Right renal cortex interstitium (tissue), 3 donors: Measurements from ENCODE around the gene MPP4. TPM values are rescaled to one million over a fixed set of nuclear protein-coding genes. Genes with fewer than 3 reads are reported as not detected.
"Not testable (repeated sequence)": the region's sequence is repeated elsewhere in the genome, so short reads cannot be mapped to it uniquely, and the experiment has no call there.

ENCODE experiments used
- DNase-seq, 3 donors: peaks; one replicate each; pipeline ENCODE4 v3.0.0-alpha.2; 2013; ENCODE audit warnings: low read depth in 3 of 3, low spot score in 2 of 3
- polyA plus RNA-seq, 3 donors: library from polyadenylated mRNA; unstranded; fragments of 120-200 nt; gene quantifications; one replicate each; pipeline ENCODE4 v1.2.1, GENCODE V29; 2013; ENCODE audit not compliant: insufficient read length in 3 of 3

MPP4 gene
- polyA plus RNA-seq, 3 donors = 0.13 to 0.19 (median 0.17) TPM

DNA sequence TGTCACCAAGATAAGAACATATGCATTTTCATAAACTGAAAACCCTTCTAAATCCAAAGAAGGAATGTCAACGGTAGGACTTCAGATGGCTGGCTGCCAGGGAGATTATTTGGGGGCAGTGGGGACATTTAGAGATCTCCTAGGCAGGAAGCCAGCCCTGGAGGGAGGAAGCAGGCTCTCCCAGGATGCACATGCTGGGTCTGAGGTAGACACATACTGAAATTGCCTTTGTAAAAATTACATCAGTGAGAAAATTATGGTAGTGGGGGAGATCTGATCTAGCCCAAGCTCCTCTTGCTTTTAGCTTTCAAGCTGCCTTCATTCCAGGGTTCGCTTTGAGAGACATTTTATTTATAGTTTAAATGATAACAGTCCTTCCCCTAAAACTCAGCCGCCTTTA is 24.1 kb downstream of the MPP4 start:
- no peak for DNase-seq

- no peak for DNase-seq
Observed at GRCh38 chr2:201673546-201673945, 24.9 kb downstream of the MPP4 start.

DNA sequence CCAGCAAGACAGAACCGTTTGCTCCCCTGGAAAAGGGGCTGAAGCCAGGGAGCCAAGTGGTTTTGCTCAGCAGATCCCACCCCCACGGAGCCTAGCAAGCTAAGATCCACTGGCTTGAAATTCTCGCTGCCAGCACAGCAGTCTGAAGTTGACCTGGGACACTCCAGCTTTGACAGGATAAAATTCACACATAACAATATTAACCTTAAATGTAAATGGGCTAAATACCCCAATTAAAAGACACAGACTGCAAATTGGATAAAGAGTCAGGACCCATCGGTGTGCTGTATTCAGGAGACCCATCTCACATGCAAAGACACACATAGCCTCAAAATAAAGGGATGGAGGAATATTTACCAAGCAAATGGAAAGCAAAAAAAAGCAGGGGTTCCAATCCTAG is 27.2 kb downstream of the MPP4 start:
- not testable (repeated sequence) for DNase-seq

- no peak for DNase-seq
Observed at GRCh38 chr2:201669865-201670264, 28.6 kb downstream of the MPP4 start.

GRCh38 chr2:201668402-201668910 is 30.0 kb downstream of the MPP4 start:
- DNase-seq = no peak

- DNase-seq = no peak
Observed at GRCh38 chr2:201664334-201664733, 34.1 kb downstream of the MPP4 start.

DNA sequence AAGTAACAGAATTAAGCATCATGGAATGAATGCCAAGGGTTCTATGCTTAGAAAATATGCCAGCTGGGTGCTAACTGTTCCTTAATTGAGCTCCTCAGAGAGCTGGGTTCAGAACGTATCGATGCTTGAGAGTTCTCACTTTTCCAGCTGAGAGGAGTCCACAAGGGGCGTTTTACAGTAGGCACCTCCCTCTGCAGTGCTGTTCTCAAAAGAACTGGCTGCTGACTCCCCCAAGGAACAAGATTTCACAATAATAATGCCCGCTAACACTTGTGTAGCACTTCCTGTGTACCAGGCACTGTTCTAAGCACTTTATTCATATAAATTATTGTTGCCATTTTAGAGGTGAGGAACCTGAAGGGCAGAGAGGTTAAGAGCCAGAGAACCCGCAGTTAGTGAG is 37.1 kb downstream of the MPP4 start:
- DNase-seq = no peak

- DNase-seq = no peak
Observed at GRCh38 chr2:201660293-201660895, 38.0 kb downstream of the MPP4 start.

DNA sequence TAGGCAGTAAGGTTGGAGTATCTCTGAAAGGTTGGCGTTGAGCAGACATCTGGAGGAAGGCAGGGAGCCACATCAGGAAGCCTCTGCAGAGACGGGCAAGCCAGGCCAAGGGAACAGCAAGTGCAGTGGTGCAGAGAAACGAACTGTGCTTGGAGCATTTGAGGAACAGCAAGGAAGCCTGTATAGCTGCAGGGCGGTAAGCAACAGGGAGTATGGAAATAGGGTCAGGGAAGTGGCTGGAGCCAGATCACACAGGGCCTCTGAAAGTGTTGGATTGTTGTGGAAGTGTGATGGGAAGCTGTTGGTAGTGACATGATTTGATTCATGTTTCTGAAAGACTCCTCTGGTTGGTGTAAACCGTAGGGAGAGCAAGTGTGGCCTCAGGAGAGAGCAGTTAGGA is 41.7 kb downstream of the MPP4 start:
- DNase-seq = no peak

DNA sequence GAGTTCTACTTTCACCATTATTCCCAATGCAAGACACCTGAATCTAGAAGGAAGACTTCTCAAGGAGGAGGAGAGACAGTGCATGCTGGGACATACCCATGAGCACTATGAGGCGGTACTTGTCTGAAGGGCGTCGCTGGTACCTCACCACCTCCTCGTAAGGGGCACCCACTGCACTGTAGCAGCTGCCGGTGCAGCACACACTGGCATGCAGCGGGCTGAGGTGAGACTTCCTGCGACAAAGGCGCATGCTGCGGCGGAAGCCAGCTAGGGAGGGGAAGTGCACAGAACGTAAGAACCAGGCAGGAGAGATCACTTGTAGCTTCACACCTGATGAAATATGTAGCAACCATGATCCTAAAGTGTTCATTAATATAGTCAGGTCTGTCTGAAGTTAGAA is 42.3 kb downstream of the MPP4 start:
- no peak for DNase-seq

DNA sequence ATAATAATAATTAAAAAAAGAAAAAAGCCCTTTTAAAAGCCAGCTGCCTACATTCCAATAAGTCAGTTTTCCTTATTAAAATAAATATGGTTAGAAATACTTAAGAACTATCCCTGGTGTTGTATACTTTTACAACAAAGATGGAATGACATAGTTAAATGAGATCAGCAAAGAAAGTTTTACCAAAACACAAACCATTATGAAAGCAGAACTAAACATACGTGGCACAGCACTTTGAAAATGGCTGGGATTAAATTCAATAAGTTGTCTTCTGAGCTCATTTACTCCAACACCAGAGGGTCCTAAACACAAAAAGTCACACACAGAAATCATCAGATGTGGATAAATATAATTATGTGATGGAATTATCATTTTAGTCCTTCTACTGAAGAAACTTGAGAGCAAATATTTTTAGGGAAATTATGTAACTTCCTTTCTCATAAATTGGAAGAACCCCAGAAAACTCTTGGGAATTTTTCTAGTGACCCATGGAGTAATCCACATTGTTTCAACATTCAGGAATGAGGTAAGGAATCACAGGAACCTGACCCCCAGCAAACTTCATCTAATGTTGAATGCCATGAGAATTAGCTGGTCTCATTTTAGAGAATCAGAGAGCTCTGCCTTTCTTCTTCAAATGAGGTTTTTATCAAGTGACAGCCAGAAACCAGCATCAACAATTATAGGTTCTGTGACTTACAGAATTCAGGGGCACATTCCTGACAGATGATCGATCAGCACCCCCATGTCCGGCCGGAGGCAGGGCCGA is 43.6 kb downstream of the MPP4 start:
- no peak for DNase-seq

- no peak for DNase-seq
Observed at GRCh38 chr2:201653221-201653620, 45.2 kb downstream of the MPP4 start.

DNA sequence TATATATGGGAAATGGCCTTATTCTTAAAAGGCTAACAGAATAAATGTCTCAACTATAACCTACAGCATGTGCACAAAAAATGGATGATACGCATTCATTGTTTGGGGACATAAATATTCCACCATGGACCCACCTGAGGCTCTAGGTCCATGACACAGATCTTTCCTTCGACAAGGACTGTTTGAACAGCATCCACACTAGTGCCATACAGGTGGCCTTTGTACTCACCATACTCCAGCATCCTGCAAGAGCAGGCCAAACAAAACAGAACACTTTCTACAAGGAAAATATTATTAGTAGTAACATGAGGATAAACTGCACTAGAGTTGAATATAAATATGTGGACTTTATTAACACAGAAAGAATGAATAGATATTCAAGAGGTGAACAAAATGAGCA is 49.0 kb downstream of the MPP4 start:
- DNase-seq = no peak

DNA sequence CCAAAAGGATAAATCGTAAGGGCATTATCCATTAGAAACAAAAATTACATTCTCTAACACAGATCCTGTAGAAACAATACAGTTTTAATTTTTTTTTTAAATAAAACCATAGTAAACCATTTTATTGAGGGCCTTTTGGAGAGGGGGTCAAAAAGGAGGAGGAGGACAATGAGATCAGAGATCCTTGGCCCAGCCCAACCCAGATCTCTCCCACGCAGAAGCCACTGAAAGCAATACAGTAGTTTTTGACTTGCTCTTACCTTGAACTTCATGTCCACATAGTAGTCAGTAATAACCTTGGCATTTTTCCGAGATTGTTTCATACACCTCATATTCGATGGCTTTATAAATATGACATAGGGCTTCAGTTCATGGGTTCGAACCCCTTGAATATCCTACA is 51.0 kb downstream of the MPP4 start:
- DNase-seq = no peak

DNA sequence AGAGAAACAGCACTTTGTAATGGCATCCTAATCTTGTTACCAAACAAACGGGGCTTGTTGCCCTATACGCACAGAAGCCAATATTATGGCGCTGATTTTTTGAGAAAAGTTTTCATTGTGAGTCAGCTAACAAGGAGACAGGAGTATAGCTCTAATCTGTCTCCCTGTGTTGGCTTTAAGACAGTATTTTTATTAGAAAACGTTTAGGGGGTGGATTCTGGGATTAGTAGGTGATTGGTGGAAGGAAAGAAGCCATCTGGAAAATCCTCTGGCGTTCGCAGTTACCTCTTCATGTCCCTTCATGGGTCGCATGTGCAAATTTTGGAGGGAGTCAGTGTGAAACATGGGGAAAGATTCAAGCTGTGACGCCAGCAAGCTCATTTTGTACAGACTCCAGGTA is 54.4 kb downstream of the MPP4 start:
- peak in 1 of 3 donors; percentile 20 for DNase-seq

GRCh38 chr2:201643216-201643890 is 55.1 kb downstream of the MPP4 start, which contains the start of gene TMEM237:
TSS of gene TMEM237 (minus strand) at chr2:201643503. CDS start at chr2:201643400, 103 bp downstream.
- peak in 2 of 3 donors; percentile 8 to 44 for DNase-seq

DNA sequence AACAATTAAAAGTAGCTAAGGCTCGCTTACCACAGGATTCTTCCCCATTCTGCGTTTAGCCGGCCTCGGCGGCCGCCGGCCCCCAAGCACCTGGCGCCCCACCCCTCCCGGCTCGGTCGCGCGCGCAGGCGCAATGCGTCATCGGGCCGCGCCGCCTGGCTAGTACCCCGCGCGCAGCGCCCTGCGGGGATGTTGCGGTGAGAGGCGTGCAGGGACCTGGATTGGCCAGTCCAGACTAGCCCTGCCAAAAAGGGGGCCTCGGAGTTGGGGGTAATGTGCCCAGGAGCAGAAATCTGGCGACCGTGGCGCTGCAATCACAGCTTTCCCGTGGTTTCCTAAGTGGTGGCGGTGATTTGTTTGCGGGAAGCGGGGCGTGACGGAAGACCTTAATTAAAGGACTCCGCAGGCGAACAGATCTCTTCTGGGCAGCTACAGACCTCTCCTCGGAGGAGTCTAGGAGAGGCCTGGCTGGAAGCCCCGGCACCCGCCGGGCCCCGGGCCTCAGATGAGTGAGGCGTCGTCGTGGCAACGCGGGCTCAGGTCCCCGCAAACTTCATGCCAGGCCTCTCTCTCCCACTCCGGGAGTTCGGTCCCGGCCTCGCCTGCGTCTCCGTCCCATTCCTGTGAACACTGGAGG is 55.7 kb downstream of the MPP4 start:
- DNase-seq = peak; percentile 74 to 82 (median 76)

DNA sequence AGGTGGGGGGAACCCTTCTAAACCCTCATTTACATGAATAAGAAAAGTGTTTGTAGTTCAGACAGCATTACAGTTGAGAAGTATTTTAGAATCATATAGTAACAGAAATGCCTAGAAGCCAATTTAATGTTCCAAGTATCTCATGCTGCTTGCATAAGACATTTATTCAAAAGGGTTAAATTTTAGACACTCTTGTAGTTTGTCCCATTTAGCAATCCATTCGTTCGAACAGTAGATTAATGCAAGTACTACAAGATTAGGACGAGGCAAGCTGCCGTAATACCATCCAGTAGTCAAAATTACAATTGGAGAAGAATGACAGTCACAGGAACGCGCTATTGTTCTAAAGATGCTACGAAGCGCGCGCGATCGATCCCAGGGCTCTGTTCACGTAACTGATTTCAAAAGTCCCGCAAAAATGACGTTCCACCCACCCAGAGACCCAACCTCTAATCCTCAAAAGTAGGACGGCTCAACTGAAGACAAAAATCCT is 56.3 kb downstream of the MPP4 start:
- no peak for DNase-seq

- DNase-seq = no peak
Observed at GRCh38 chr2:201639205-201639604, 59.2 kb downstream of the MPP4 start.

GRCh38 chr2:201638326-201638725 is 60.1 kb downstream of the MPP4 start:
- no peak for DNase-seq
